H1 (cell line): ENCODE data around the gene PRMT3. TPM values are rescaled to one million over a fixed set of nuclear protein-coding genes. Genes with fewer than 3 reads are reported as not detected.

ENCODE experiments used
- CTCF ChIA-PET: fragments of 300-600 bp; sonication (Branson Sonifier 250); formaldehyde crosslinking; loops from one replicate; lab custom pipeline; 2021; ENCODE audit not compliant: partially characterized antibody; lab: Charles Lee
- POLR2A ChIA-PET: fragments of 300-600 bp; sonication (Branson Sonifier 250); formaldehyde crosslinking; loops from one replicate; lab custom pipeline; 2021; ENCODE audit warnings: inconsistent platforms; ENCODE audit not compliant: partially characterized antibody; lab: Charles Lee
- DNase-seq, 2 experiments: peaks; one replicate each; pipeline versions ENCODE4 v3.0.0 to v3.0.0-alpha.2; 2010 to 2022; ENCODE audit warnings: low spot score in 2 of 2, low read depth in 1 of 2, mixed read lengths in 1 of 2
- FAIRE-seq: peaks from 2 replicates; lab custom pipeline; 2011; peaks lifted over from hg19 to GRCh38; lab: Jason Lieb, UNC
- H2AFZ ChIP-seq: 2 replicates; pipeline ENCODE4 v1.8.1; 2012; ENCODE audit warnings: low read length, inconsistent platforms
- H2AK5ac ChIP-seq: 2 replicates; pipeline ENCODE4 v1.6.1; 2013; ENCODE audit warnings: low read depth, low read length
- H2BK120ac ChIP-seq: replicated peaks from 2 replicates; pipeline ENCODE3; 2013; ENCODE audit warnings: low read depth, low read length, inconsistent platforms
- H2BK12ac ChIP-seq: 2 replicates; pipeline ENCODE4 v1.6.1; 2013; ENCODE audit warnings: low read depth, low read length
- H2BK15ac ChIP-seq: 2 replicates; pipeline ENCODE4 v1.6.1; 2013; ENCODE audit warnings: low read length
- H2BK20ac ChIP-seq: 2 replicates; pipeline ENCODE4 v1.6.1; 2013; ENCODE audit warnings: low read length
- H2BK5ac ChIP-seq: 2 replicates; pipeline ENCODE4 v1.6.1; 2013; ENCODE audit warnings: low read depth, low read length
- H3K14ac ChIP-seq: 2 replicates; pipeline ENCODE4 v1.6.1; 2013; ENCODE audit warnings: inconsistent platforms; ENCODE audit not compliant: insufficient read length
- H3K18ac ChIP-seq: 2 replicates; pipeline ENCODE4 v1.6.1; 2013; ENCODE audit warnings: low read length; ENCODE audit errors: extremely low read depth
- H3K23ac ChIP-seq: 2 replicates; pipeline ENCODE4 v1.6.1; 2013; ENCODE audit warnings: inconsistent platforms; ENCODE audit not compliant: insufficient read length
- H3K23me2 ChIP-seq: 2 replicates; pipeline ENCODE4 v1.6.1; 2013; ENCODE audit warnings: low read depth, low read length
- H3K27ac ChIP-seq: 2 replicates; pipeline ENCODE4 v1.6.1; 2011; ENCODE audit warnings: low read depth, low read length, inconsistent platforms
- H3K27me3 ChIP-seq, 4 experiments: replicated peaks in 1 of 4; 1 replicate in 1 of 4; 2 replicates in 3 of 4; pipeline versions ENCODE4 v1.6.1 to v1.8.1; 2011 to 2013; ENCODE audit warnings: low read length in 3 of 4, mild to moderate bottlenecking in 3 of 4, inconsistent platforms in 2 of 4, mixed read lengths in 2 of 4, moderate library complexity in 1 of 4; ENCODE audit not compliant: control insufficient read depth in 3 of 4, insufficient read depth in 3 of 4; ENCODE audit errors: extremely low read depth in 1 of 4
- H3K36me3 ChIP-seq, 4 experiments: 2 replicates each; pipeline versions ENCODE4 v1.6.1 to v1.8.1; 2011 to 2013; ENCODE audit warnings: mild to moderate bottlenecking in 4 of 4, low read length in 3 of 4, moderate library complexity in 2 of 4, control low read depth in 1 of 4, inconsistent platforms in 1 of 4; ENCODE audit not compliant: insufficient read depth in 4 of 4, control insufficient read depth in 2 of 4
- H3K4ac ChIP-seq: replicated peaks from 2 replicates; pipeline ENCODE3; 2013; ENCODE audit warnings: low read length, low read depth, mixed read lengths, inconsistent platforms; ENCODE audit not compliant: insufficient read length
- H3K4me1 ChIP-seq, 4 experiments: replicated peaks in 1 of 4; 1 replicate in 1 of 4; 2 replicates in 3 of 4; pipeline versions ENCODE4 v1.6.1 to v1.8.1; 2011 to 2013; ENCODE audit warnings: low read length in 3 of 4, inconsistent platforms in 2 of 4, mixed read lengths in 1 of 4; ENCODE audit not compliant: insufficient read depth in 4 of 4, control insufficient read depth in 3 of 4
- H3K4me2 ChIP-seq, 2 experiments: 2 replicates each; pipeline versions ENCODE4 v1.6.1 to v1.8.1; 2011 to 2013; ENCODE audit warnings: low read depth in 2 of 2, low read length in 2 of 2, control low read depth in 1 of 2, inconsistent platforms in 1 of 2, mild to moderate bottlenecking in 1 of 2; ENCODE audit not compliant: insufficient read depth in 1 of 2
- H3K4me3 ChIP-seq, 4 experiments: fragments of 200-600, 300-600 bp in 1 of 4; sonication (generic), shearing (Covaris generic), sonication (Bioruptor Twin) in 1 of 4; 2 replicates each; pipeline versions ENCODE4 v1.5.1 to v1.8.1; 2011 to 2016; ENCODE audit warnings: low read length in 4 of 4, low read depth in 3 of 4, control low read depth in 2 of 4, inconsistent platforms in 2 of 4, mild to moderate bottlenecking in 2 of 4, mixed read lengths in 1 of 4, moderate library complexity in 1 of 4; ENCODE audit not compliant: insufficient read depth in 2 of 4; ENCODE audit errors: extremely low read depth in 1 of 4
- H3K56ac ChIP-seq: replicated peaks from 2 replicates; pipeline ENCODE3; 2013; ENCODE audit warnings: low read depth, mild to moderate bottlenecking, mixed read lengths, low read length, inconsistent platforms; ENCODE audit not compliant: insufficient read length
- H3K79me1 ChIP-seq: 2 replicates; pipeline ENCODE4 v1.6.1; 2013; ENCODE audit warnings: low read depth, low read length, control low read depth
- H3K79me2 ChIP-seq, 2 experiments: 2 replicates each; pipeline versions ENCODE4 v1.6.1 to v1.8.1; 2012 to 2013; ENCODE audit warnings: low read length in 2 of 2, mild to moderate bottlenecking in 2 of 2, inconsistent platforms in 1 of 2; ENCODE audit not compliant: insufficient read depth in 2 of 2, control insufficient read depth in 1 of 2
- H3K9ac ChIP-seq, 4 experiments: replicated peaks in 1 of 4; 1 replicate in 1 of 4; 2 replicates in 3 of 4; pipeline versions ENCODE4 v1.6.1 to v1.8.1; 2011 to 2013; ENCODE audit warnings: low read depth in 3 of 4, low read length in 3 of 4, control low read depth in 2 of 4, mild to moderate bottlenecking in 2 of 4, moderate library complexity in 2 of 4, inconsistent platforms in 1 of 4; ENCODE audit errors: extremely low read depth in 1 of 4
- H3K9me3 ChIP-seq, 2 experiments: 2 replicates each; pipeline versions ENCODE4 v1.6.1 to v1.8.1; 2012 to 2013; ENCODE audit warnings: mild to moderate bottlenecking in 2 of 2, moderate library complexity in 2 of 2, control low read depth in 1 of 2, inconsistent platforms in 1 of 2, low read depth in 1 of 2, low read length in 1 of 2, mixed read lengths in 1 of 2; ENCODE audit not compliant: insufficient read depth in 2 of 2
- H4K20me1 ChIP-seq, 2 experiments: replicated peaks in 1 of 2; 2 replicates each; pipeline versions ENCODE3 to v1.8.1; 2011 to 2013; ENCODE audit warnings: inconsistent platforms in 2 of 2, low read length in 2 of 2, mild to moderate bottlenecking in 1 of 2; ENCODE audit not compliant: insufficient read depth in 2 of 2, control insufficient read depth in 1 of 2
- H4K5ac ChIP-seq: 2 replicates; pipeline ENCODE4 v1.6.1; 2013; ENCODE audit warnings: low read length, low read depth, mixed read lengths, inconsistent platforms; ENCODE audit not compliant: insufficient read length
- H4K8ac ChIP-seq: 2 replicates; pipeline ENCODE4 v1.8.0; 2013; ENCODE audit warnings: mild to moderate bottlenecking, moderate library complexity, low read length, inconsistent platforms; ENCODE audit not compliant: insufficient read depth; ENCODE audit errors: extremely low read depth
- H4K91ac ChIP-seq: replicated peaks from 2 replicates; pipeline ENCODE3; 2013; ENCODE audit warnings: low read length, mixed read lengths, inconsistent platforms; ENCODE audit not compliant: insufficient read length
- CTCF ChIP-seq, 3 experiments: IDR thresholded peaks; 1 replicate in 2 of 3; 2 replicates in 1 of 3; pipeline versions ENCODE4 v1.5.1 to v1.6.1; 2011; ENCODE audit warnings: low read length in 3 of 3, mild to moderate bottlenecking in 3 of 3, inconsistent platforms in 2 of 3, low read depth in 1 of 3, moderate library complexity in 1 of 3; ENCODE audit not compliant: insufficient read depth in 1 of 3; ENCODE audit errors: control extremely low read depth in 1 of 3
- GABPA ChIP-seq: IDR thresholded peaks from 2 replicates; pipeline ENCODE4 v1.6.1; 2011; ENCODE audit warnings: mild to moderate bottlenecking, low read length, moderate library complexity, borderline replicate concordance; ENCODE audit not compliant: insufficient read depth
- MAX ChIP-seq: IDR thresholded peaks from 2 replicates; pipeline ENCODE4 v1.6.1; 2012; ENCODE audit warnings: inconsistent platforms
- RAD21 ChIP-seq, 2 experiments: IDR thresholded peaks in 1 of 2; conservative IDR thresholded peaks in 1 of 2; 2 replicates each; pipeline ENCODE4 v1.6.1; 2011; ENCODE audit warnings: low read depth in 2 of 2, low read length in 2 of 2, improper control_type of control experiment in 1 of 2, inconsistent platforms in 1 of 2, mild to moderate bottlenecking in 1 of 2, moderate library complexity in 1 of 2
- WGBS, 2 experiments: shearing (Covaris generic) in 1 of 2; methylation state at CpG; one replicate each; pipeline versions ENCODE4 v1.1.6 to v1.1.7; 2013 to 2015; ENCODE audit warnings: low lambda C conversion rate in 2 of 2, mixed read lengths in 2 of 2, inconsistent platforms in 1 of 2, low coverage in 1 of 2, missing lambda C conversion rate in 1 of 2; ENCODE audit not compliant: insufficient replicate concordance in 2 of 2, insufficient coverage in 1 of 2, insufficient read length in 1 of 2; ENCODE audit errors: extremely low coverage in 1 of 2, missing lambda C conversion rate in 1 of 2; 5-methylcytosine and 5-hydroxymethylcytosine counted together
- polyA plus RNA-seq, 7 experiments: library from polyadenylated mRNA; depleted of rRNA in 3 of 7; stranded (reverse) in 5 of 7; unstranded in 2 of 7; fragments of >200 nt in 5 of 7; fragments of 200-250 nt in 2 of 7; gene quantifications; 1 replicate in 5 of 7; 2 replicates in 1 of 7; 4 replicates in 1 of 7; pipeline versions ENCODE4 v1.2.1 to v1.2.3, GENCODE V29; 2011 to 2013; ENCODE audit warnings: missing spikeins in 2 of 7, mixed read lengths in 2 of 7
- total RNA-seq: library from RNA; stranded (reverse); fragmentation: NEBNext Ultra II Directional; extraction: Animal tissue kit (Norgen Biotek cat#: 25700); gene quantifications from 2 replicates; pipeline ENCODE4 v1.2.1, GENCODE V29; 2021

The PRMT3 gene
- total and polyA plus RNA-seq, 2 of the 8 experiments (the other 6 are each of a cell fraction or from before 2014, with no cell fraction given), result 11.2 to 26.5 TPM

- H3K23ac ChIP-seq, result no peak overlapping the region
- no peak overlapping the region for H2BK120ac ChIP-seq
- H4K5ac ChIP-seq, result no peak overlapping the region
- no peak overlapping the region for H2BK20ac ChIP-seq
- 66% methylated on average over 12 of the region's 12 CpGs; no CpG with 5 or more reads in 1 of the 2 experiments for WGBS, 2 experiments
- POLR2A ChIA-PET, result interaction anchor here (0.8 to 2.2 kb wide), 2 partner anchors 9 to 226 kb away, joined by 3 to 7 read pairs; partner anchors contain the start of gene HTATIP2
- H3K56ac ChIP-seq, result no peak overlapping the region
- no peaks in the 10 kb centered on the region for H4K20me1 ChIP-seq
- H3K9ac ChIP-seq, result no peak overlapping the region
- H3K9me3 ChIP-seq, result no peaks in the 10 kb centered on the region
- H2BK5ac ChIP-seq, result no peak overlapping the region
- TF ChIP-seq RAD21 (IDR thresholded peaks at IDR 0.05 in 1 of 2, conservative IDR thresholded peaks at IDR 0.05 in 1 of 2; ENCODE audit: low read depth in 2 of 2, low read length in 2 of 2) (peak; percentile 49 to 54), MAX (peak; percentile 22; the same call in 1 of the 2 replicates), GABPA (no peak), CTCF (IDR thresholded peaks at IDR 0.05; ENCODE audit: control extremely low read depth in 1 of 3, insufficient read depth in 1 of 3, low read depth in 1 of 3, low read length in 3 of 3) (peak; percentile 36 to 69 (median 53))
- no peak overlapping the region for H2AK5ac ChIP-seq
- H3K14ac ChIP-seq, result no peak overlapping the region
- no peak overlapping the region for H4K91ac ChIP-seq
- H3K27ac ChIP-seq, result no peak overlapping the region
- H3K27me3 ChIP-seq, result no peaks in the 10 kb centered on the region
- no peaks in the 10 kb centered on the region for H3K23me2 ChIP-seq
- H2BK15ac ChIP-seq, result no peak overlapping the region
- H3K4me2 ChIP-seq, result no peak overlapping the region
- FAIRE-seq, result peak; percentile 81
- no peak overlapping the region for H3K18ac ChIP-seq
- H3K36me3 ChIP-seq, result no peaks in the 10 kb centered on the region
- no peaks in the 10 kb centered on the region for H3K79me2 ChIP-seq
- H3K4me3 ChIP-seq, result no peak overlapping the region
- no peak overlapping the region for H2AFZ ChIP-seq
- no peak overlapping the region for H4K8ac ChIP-seq
- H3K4ac ChIP-seq, result no peak overlapping the region
- CTCF ChIA-PET, result interaction anchor here (0.6 to 8.1 kb wide), 36 partner anchors 10 to 420 kb away, joined by 3 to 130 read pairs (median 6); partner anchors contain the start of genes DBX1 and HTATIP2
- no peak overlapping the region for H2BK12ac ChIP-seq
- no peaks in the 10 kb centered on the region for H3K4me1 ChIP-seq
- DNase-seq, result no peak
- H3K79me1 ChIP-seq, result no peaks in the 10 kb centered on the region
These were observed 32.0 kb upstream of the PRMT3 start for GRCh38 chr11:20355221-20356219.
